NCI-H2196 treated with DMSO at 0.1 percent for 48 hours (cell line): ENCODE results near the gene LIMA1.
A peak's percentile ranks its signal among the peaks of the same experiment; 100 is the strongest.

Experiments used
- DNase-seq: peaks from one replicate; lab custom pipeline; 2025; ENCODE audit not compliant: unreplicated experiment; lab: John Stamatoyannopoulos, UW

Gene LIMA1

DNA sequence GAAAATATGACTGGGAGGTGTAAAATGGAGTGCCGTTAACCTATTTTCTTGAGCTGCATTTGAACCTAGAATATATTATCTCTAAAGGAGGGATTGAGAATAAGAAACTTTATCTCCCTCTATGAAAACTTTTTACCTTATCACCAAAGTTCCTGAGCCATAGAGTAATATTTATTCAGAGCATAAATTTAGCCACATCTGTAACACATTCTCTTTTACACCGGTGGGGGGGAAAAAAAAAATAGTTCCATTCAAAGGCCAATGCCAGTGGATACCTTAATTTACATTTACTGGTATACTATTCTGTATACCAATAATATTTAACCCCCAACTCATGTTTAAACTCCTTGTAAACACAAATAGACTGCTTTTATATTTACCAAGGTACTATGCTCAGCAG, 137.9 kb downstream of the LIMA1 start:
- DNase-seq, result no peak

DNA sequence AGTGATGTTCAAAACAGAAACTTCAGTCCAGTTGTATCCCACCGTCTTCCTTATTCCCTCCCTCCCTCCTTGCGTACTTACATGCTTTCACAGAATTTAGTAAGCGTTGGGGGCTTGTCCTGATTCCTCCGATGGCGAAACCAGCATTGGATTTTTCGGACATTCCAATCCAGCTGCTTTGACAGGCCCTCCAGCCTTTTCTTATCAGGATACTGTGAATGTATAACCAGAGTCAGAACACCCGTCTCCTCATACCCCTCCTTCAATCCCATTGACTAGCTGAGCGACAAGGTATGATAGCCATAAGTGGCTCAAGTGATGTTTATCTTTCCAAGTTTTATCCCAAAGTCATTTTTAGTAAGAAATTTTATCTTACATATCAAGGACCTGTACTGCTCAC, 140.3 kb downstream of the LIMA1 start:
- DNase-seq, result no peak

DNA sequence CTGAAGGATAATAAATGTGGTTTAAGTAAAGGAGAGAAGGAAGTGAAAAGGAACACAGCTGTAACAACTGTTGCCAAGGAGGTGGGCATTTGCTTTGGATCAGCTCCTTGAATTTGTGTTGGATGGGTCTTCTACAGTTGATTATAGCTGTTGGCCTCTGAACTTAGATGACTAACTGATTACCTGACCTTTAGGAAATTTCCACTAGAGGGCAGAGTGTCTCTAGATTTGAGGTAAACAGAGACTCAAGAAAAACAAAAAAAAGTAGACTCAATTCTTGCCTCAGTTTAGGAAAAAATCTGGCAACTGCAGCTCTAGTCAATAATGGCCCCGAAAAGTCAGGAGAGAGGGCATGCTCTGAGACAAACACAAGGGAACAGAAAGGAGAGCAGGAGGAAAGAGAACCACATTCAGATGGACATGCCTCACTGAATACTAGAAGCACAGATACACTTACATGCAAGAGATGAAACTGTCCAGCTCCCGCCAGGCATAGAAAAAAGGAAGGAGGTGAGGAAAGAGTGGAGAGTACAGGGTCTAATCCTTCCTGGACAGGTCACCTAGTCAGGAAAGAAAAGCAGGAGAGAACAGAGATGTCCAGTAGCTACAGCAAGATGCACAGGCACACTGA, 150.7 kb downstream of the LIMA1 start:
- DNase-seq, result no peak

DNA sequence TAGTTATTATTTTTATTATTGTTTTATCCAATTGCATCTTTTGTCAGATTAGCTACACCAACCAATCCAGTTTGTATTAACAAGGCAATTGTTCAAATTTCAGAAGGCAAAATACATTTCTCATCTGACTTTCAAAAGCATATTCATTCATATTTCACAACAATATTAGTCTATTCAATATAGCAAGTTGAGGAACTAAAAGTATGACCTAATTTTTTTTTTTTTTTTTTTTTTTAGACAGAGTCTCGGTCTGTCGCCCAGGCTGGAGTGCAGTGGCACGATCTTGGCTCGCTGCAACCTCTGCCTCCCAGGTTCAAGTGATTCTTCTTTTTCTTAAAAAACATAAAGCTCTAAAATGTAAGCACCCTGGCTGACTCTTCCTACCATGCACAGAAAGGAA, 154.0 kb downstream of the LIMA1 start:
- no peak for DNase-seq

DNA sequence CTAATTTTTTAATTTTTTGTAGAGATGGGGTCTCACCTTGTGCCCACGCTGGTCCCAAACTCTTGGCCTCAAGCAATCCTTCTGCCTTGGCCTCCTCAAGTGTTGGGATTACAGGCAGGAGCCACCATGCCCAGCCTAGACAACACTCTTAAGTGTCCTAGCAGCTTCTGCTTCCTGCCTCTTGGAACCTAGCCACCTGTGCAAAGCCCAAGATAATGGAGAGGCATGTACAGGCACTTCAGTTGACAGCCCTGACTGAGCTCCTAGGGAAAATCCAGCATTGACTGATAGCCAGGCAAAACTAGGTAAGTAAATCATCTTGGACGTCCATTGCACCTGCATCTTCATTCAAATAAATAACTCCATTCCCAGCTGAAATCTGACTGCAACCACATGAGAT, 155.8 kb downstream of the LIMA1 start:
- peak; percentile 36 for DNase-seq
